Natural killer cell (primary cell): Measurements from ENCODE around the gene SETDB2. TPM values are rescaled to one million over a fixed set of nuclear protein-coding genes. Genes with fewer than 3 reads are reported as not detected.

ENCODE experiments used
- ATAC-seq, 3 donors: fragments of 150-1000 bp in 2 of 3; fragments of 200-7000 bp in 1 of 3; cut with Tn5 transposase; 1 replicate in 1 of 3; 2 replicates in 2 of 3; pipeline ENCODE4 v1.10.0; 2021; ENCODE audit warnings: mild to moderate bottlenecking in 2 of 3, moderate library complexity in 2 of 3
- DNase-seq, 2 donors: peaks; one replicate each; pipeline versions ENCODE4 v3.0.0 to v3.0.0-alpha.2; 2013 to 2021; ENCODE audit warnings: mixed read lengths in 1 of 2
- H3K27ac ChIP-seq: one replicate; pipeline ENCODE4 v1.5.1; 2013; ENCODE audit warnings: mild to moderate bottlenecking, low read length
- H3K27me3 ChIP-seq: one replicate; pipeline ENCODE4 v1.6.1; 2013; ENCODE audit warnings: low read length; ENCODE audit not compliant: control insufficient read depth, insufficient read depth
- H3K36me3 ChIP-seq: one replicate; pipeline ENCODE4 v1.6.1; 2013; ENCODE audit warnings: low read length; ENCODE audit not compliant: control insufficient read depth, insufficient read depth
- H3K4me1 ChIP-seq: one replicate; pipeline ENCODE4 v1.6.1; 2013; ENCODE audit warnings: low read length; ENCODE audit not compliant: control insufficient read depth, insufficient read depth
- H3K4me3 ChIP-seq: one replicate; pipeline ENCODE4 v1.5.1; 2013; ENCODE audit warnings: low read length
- H3K9me3 ChIP-seq: one replicate; pipeline ENCODE4 v1.6.1; 2013; ENCODE audit warnings: low read length; ENCODE audit not compliant: control insufficient read depth, insufficient read depth
- H3K27ac Mint-ChIP-seq, 2 donors: one replicate each; pipeline ENCODE4 v1.8.0; 2022; ENCODE audit warnings: mild to moderate bottlenecking in 2 of 2, mixed read lengths in 2 of 2, moderate library complexity in 1 of 2
- H3K27me3 Mint-ChIP-seq, 2 donors: one replicate each; pipeline ENCODE4 v1.8.0; 2022; ENCODE audit warnings: low read depth in 2 of 2, mixed read lengths in 2 of 2
- H3K36me3 Mint-ChIP-seq: one replicate; pipeline ENCODE4 v1.8.0; 2022; ENCODE audit warnings: mixed read lengths
- H3K4me1 Mint-ChIP-seq, 2 donors: one replicate each; pipeline ENCODE4 v1.8.0; 2022; ENCODE audit warnings: mixed read lengths in 2 of 2
- H3K4me3 Mint-ChIP-seq: one replicate; pipeline ENCODE4 v1.8.0; 2022; ENCODE audit warnings: mild to moderate bottlenecking, moderate library complexity, mixed read lengths
- H3K9me3 Mint-ChIP-seq, 2 donors: one replicate each; pipeline ENCODE4 v1.8.0; 2022; ENCODE audit warnings: mixed read lengths in 2 of 2
- CTCF ChIP-seq: fragments of 200-600 bp; IDR thresholded peaks from one replicate; pipeline ENCODE4 v1.8.0; 2022; ENCODE audit warnings: antibody characterized with exemption
- WGBS: methylation state at CpG from one replicate; pipeline ENCODE4 v1.1.7; 2013; ENCODE audit warnings: missing lambda C conversion rate; ENCODE audit not compliant: insufficient coverage; 5-methylcytosine and 5-hydroxymethylcytosine counted together
- intact Hi-C: fragments of 100-400 bp; cut with micrococcal nuclease; formaldehyde crosslinking; loops from one replicate; pipeline ENCODE4 v1.14.2; 2022
- total RNA-seq, 4 donors: library from RNA; stranded (reverse); fragments of 120-200 nt in 1 of 4; gene quantifications; one replicate each; pipeline versions ENCODE4 v1.2.3 to v1.2.4, GENCODE V29; 2013 to 2022

SETDB2 gene
- total RNA-seq, 3 donors from 2014 or later (not counting 1 experiment from before 2014, with no cell fraction given) = 15.8 to 17.4 (median 16.4) TPM

GRCh38 chr13:49459580-49459979 is 15.5 kb downstream of the SETDB2 start:
- Histone ChIP-seq H3K27ac (no peak overlapping the region), H3K4me1 (no peaks in the 10 kb centered on the region), H3K36me3 (peaks cover 41% of the 10 kb centered on the region), H3K27me3 (no peaks in the 10 kb centered on the region), H3K4me3 (no peak overlapping the region), H3K9me3 (peaks cover 7% of the 10 kb centered on the region)
- peaks cover 2 to 3% of the 10 kb centered on the region in 2 donors for H3K4me1 Mint-ChIP-seq
- intact Hi-C loops = no loop called here
- 83% methylated on average over 1 of the region's 1 CpG for WGBS
- DNase-seq = no peak
- peaks cover 25% of the 10 kb centered on the region for H3K36me3 Mint-ChIP-seq
- no peaks in the 10 kb centered on the region for H3K27me3 Mint-ChIP-seq
- H3K9me3 Mint-ChIP-seq = peaks cover 2 to 3% of the 10 kb centered on the region in 2 donors
- H3K4me3 Mint-ChIP-seq = no peak overlapping the region
- H3K27ac Mint-ChIP-seq = no peak overlapping the region
- TF ChIP-seq CTCF = no peak
- no peak for ATAC-seq

- peaks cover 65% of the 10 kb centered on the region for H3K36me3 ChIP-seq
- no peak overlapping the region for H3K27ac ChIP-seq
- Mint-ChIP-seq H3K4me1 (no peaks in the 10 kb centered on the region), H3K4me3 (no peak overlapping the region), H3K9me3 (peaks cover 2 to 3% of the 10 kb centered on the region in 2 donors), H3K27me3 (no peaks in the 10 kb centered on the region), H3K27ac (no peak overlapping the region), H3K36me3 (peaks cover 29% of the 10 kb centered on the region)
- TF ChIP-seq CTCF = no peak
- H3K9me3 ChIP-seq = peaks cover 7% of the 10 kb centered on the region
- DNase-seq (no peak), ATAC-seq (no peak)
- H3K4me3 ChIP-seq = no peak overlapping the region
- no CpG with 5 or more reads among the region's 1 CpG for WGBS
- H3K4me1 ChIP-seq = no peaks in the 10 kb centered on the region
- no peaks in the 10 kb centered on the region for H3K27me3 ChIP-seq
- intact Hi-C loops = no loop called here
These were observed 20.0 kb downstream of the SETDB2 start for GRCh38 chr13:49464085-49464484.

GRCh38 chr13:49464621-49465325 is 20.7 kb downstream of the SETDB2 start:
- H3K27ac ChIP-seq = no peak overlapping the region
- Mint-ChIP-seq H3K4me1 (no peaks in the 10 kb centered on the region), H3K27me3 (no peaks in the 10 kb centered on the region), H3K27ac (no peak overlapping the region), H3K4me3 (no peak overlapping the region), H3K9me3 (peaks cover 2 to 3% of the 10 kb centered on the region in 2 donors), H3K36me3 (peaks cover 36% of the 10 kb centered on the region)
- H3K27me3 ChIP-seq = no peaks in the 10 kb centered on the region
- no CpG with 5 or more reads among the region's 4 CpGs for WGBS
- peaks cover 7% of the 10 kb centered on the region for H3K9me3 ChIP-seq
- H3K4me3 ChIP-seq = no peak overlapping the region
- peaks cover 67% of the 10 kb centered on the region for H3K36me3 ChIP-seq
- no peak for DNase-seq
- no peak for ATAC-seq
- intact Hi-C loops = no loop called here
- TF ChIP-seq CTCF = no peak
- H3K4me1 ChIP-seq = no peaks in the 10 kb centered on the region
